ENCODE results near the gene SLC27A5.

Gene SLC27A5

DNA sequence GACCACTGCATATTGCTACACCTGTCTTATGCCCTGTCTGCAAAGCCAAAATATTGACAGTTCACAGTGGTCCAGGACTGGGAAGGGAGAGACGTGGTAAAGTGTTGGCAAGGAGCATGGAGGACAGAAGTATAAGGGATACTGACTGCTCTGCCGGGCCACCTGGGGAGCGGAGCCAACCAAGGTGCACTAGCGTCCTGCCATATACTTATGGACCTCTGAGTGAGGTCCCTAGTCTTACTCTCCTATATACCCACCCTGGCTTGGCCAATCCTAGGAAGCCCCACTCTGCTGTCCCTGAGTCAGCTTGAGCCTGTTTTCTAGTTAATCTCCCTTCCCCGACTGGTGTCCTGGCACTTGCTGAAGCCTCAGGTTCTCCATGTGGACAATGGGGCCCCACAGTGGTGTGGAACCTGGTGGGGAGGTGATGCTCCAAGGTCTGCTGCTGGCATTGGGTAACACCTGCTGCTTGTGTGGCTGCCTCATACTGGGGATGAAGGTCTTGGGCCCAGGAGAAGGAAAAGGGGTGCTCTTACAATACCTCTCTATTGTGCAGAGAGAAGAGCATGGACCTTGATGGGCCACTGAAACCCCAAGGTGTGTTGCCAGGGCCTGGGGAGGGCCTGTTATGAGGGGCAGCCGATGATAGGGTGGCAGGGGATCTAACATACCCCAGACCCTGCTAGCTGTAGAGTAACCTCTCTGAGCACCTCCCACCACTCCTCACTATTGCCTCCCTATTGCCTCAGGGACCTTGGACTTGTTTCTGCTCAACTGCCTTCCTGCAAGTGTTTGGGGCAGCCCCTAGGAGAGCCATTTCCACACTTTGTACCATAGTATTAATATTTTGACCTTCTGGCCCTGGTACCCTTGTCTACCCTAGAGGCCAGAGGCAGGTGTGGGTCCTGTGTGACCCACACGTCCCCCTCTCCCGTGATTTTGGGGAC is 25.3 kb upstream of the SLC27A5 start:
- in situ Hi-C loops (cut with MboI; ENCODE audit: low pct_unique_long_range_greater_than_20kb, low sequenced_read_pairs) = no loop called here
- no peak for DNase-seq

DNA sequence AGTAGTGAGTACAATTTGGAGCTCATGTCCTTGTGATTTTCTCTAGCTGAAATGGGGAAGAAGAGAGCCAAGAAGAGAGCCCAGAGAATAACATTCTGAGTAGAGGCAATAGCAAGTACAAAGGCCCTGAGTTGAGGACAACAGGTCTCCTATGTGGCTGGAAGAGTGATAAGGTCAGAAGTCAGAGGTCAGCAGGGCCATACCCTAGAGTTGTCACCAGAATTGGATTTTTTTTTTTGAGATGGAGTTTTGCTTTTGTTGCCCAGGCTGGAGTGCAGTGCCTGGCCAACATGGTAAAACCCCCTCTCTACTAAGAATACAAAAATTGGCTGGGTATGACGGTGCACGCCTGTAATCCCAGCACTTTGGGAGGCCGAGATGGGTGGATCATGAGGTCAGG is 24.1 kb upstream of the SLC27A5 start:
- no peak for DNase-seq
- in situ Hi-C loops (cut with MboI; ENCODE audit: low pct_unique_long_range_greater_than_20kb, low sequenced_read_pairs) = no loop called here

DNA sequence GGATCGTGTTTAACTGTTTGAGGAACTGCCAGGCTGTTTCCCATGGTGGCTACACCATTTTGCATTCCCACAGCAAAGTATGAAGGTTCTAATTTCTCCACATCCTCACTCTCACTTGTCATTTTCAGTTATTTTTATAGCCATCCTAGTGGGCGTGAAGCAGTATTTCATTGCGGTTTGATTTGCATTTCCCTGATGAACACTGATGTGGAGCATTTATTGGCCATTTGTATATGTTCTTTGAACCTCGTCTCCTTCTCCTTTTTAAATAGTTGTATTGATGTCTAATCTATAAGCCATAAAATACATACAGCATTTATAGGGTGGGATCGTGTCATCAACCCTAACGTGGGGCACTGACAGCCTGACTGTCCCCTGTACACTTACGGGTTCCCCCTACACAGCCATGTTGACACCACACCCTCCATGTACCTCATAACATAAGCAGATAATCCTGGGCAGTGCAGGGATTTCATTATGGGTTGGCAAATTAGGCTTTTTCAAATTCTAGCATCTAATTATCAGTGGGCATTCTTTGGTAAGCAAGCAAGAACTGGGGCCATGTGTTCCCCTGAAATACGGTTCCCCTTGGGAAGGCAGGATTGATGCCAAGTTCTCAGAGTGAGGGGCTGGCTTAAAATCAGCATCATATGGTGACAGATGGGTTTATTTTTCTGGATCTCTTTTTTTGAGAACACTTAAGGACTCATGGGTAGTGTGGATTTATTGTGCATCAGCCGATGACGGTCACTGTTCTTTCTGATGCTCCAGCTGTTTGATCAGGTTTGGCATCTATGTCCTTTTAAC is 19.4 kb upstream of the SLC27A5 start:
- in situ Hi-C loops (cut with MboI; ENCODE audit: low pct_unique_long_range_greater_than_20kb, low sequenced_read_pairs) = no loop called here
- no peak for DNase-seq

DNA sequence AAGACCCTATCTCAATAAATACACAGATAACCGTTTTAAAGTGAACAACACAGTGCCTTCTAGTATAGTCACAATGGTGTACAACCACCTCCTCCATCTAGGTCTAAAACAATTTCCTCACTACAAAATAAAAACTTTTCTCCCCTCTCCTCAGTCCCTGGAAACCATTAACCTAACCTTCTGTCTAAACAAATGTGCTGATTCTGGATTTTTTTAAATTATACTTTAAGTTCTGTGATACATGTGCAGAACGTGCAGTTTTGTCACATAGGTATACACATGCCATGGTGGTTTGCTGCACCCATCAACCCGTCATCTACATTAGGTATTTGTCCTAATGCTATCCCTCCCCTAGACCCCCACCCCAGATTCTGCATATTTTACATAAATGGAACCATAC is 17.6 kb upstream of the SLC27A5 start:
- DNase-seq = no peak
- in situ Hi-C loops (cut with MboI; ENCODE audit: low pct_unique_long_range_greater_than_20kb, low sequenced_read_pairs) = no loop called here

DNA sequence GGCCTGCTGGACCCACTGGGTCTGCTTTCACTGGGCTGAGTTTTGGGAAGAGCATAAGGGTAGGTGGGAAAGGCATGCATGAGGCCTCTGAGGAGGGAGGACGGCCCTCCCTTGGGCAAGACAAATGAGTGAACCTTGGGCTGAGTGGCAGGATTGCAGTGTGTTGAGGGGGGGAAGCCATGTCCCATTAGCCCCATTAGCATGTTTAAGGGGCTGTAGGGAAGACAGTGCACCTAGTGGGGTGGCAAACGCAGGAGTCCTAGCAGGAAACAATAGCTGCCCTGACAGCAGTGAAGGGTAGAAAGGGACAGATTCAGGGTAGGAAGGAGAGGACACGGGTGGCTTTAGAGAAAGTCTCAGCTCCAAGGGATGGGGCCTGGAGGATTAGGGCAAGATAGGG is 10.9 kb upstream of the SLC27A5 start:
- no peak for DNase-seq
- in situ Hi-C loops (cut with MboI; ENCODE audit: low pct_unique_long_range_greater_than_20kb, low sequenced_read_pairs) = no loop called here

DNA sequence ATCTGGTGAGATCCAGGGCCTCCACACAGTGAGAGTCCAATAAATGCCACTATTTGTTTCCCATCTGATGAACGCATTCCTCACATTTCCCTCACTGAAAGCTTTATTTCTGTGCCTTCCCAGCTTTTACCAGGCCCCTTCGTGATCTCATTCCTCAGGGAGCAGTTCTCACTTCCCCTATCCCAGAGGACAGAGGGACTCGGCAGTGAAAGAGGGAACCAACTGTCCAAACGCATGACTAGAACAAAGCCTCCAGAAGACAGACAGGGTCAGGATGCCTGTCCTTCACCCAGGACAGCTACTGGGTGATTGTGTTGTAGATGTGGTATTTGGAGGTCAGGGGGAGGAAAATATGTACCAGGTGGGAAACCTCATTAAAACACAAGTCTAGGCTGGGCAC is 9.9 kb upstream of the SLC27A5 start:
- DNase-seq = no peak
- in situ Hi-C loops (cut with MboI; ENCODE audit: low pct_unique_long_range_greater_than_20kb, low sequenced_read_pairs) = no loop called here

DNA sequence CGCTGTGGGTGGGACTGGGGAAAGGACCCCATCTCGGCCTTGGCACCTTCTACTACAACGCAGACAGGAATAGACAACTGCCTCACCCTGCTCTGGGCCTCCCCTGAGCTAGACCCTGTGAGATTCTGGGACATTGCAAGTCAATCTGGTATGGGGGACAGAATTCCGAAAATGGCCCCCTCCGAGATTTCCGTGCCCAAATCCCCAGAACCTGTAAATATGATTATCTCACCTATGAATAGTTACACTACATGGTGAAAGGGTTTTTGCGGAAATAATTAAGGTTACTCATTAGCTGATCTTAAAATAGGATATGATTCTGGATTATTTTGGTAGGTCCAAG is 8.4 kb upstream of the SLC27A5 start:
- no peak for DNase-seq
- in situ Hi-C loops (cut with MboI; ENCODE audit: low pct_unique_long_range_greater_than_20kb, low sequenced_read_pairs) = no loop called here

DNA sequence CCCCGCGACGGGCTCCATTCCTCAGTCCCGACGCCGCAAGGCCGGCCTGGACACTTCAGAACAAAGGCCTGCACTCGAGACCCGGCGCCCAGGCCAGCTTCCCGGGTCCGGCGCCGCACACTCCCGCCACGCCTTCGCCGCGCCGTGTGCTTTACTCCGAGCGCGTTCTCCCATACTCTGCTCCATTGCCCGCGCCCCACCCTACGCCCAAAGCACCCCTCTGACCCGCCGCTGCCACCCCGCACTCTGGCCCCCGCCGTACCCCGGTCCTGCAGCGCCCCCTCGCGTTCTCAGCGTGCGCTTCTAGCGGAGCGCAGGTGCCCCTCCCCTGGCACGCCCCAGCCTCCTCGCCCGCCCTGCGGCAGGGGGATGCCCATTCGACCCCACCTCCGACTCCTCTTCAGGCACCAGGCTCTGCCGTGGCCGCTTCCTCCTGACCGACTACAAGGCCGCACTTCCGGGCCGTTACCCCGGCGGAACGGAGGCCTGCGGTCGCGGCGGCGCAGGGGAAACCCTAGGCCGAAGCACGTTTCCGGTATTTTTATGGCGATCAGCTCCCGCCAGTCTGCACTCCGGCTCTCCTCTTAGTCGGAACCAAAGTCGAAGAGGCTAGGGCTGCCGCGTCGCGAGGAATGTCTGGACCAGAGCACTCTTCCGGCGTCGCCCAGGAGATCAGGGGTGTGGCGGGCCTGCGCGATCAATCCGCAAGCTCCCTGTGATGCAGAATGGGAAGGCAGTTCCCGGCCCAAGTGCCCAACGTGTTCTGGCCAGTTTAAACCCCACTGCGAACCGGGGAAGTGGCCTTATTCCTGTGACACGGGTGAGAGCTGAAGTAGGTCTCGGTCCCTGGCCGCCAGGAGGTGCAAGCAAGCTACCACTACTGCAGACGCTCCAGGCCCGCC is 7.8 kb upstream of the SLC27A5 start, which contains the start of gene ZBTB45:
ZBTB45 (minus strand) TSS at position 456 of the 902 bp plus-strand sequence. CDS start 2,137 bp downstream, outside the sequence.
- DNase-seq = peak; percentile 98
- in situ Hi-C loops (cut with MboI; ENCODE audit: low pct_unique_long_range_greater_than_20kb, low sequenced_read_pairs) = no loop called here

DNA sequence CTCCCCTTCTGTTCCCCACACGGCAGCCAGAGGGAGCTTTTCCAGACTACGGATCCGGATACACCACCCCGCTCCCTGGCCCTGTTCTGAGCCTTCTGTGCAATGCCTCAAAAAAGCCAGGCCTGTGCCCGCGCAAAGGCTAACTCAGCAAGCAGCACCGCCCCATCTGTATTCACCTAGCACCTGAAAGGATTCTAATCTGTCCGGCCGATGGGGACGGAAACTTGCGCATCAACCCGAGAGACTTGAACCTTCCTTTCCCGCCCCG is 7.2 kb upstream of the SLC27A5 start:
- DNase-seq = peak; percentile 80
- in situ Hi-C loops (cut with MboI; ENCODE audit: low pct_unique_long_range_greater_than_20kb, low sequenced_read_pairs) = no loop called here

DNA sequence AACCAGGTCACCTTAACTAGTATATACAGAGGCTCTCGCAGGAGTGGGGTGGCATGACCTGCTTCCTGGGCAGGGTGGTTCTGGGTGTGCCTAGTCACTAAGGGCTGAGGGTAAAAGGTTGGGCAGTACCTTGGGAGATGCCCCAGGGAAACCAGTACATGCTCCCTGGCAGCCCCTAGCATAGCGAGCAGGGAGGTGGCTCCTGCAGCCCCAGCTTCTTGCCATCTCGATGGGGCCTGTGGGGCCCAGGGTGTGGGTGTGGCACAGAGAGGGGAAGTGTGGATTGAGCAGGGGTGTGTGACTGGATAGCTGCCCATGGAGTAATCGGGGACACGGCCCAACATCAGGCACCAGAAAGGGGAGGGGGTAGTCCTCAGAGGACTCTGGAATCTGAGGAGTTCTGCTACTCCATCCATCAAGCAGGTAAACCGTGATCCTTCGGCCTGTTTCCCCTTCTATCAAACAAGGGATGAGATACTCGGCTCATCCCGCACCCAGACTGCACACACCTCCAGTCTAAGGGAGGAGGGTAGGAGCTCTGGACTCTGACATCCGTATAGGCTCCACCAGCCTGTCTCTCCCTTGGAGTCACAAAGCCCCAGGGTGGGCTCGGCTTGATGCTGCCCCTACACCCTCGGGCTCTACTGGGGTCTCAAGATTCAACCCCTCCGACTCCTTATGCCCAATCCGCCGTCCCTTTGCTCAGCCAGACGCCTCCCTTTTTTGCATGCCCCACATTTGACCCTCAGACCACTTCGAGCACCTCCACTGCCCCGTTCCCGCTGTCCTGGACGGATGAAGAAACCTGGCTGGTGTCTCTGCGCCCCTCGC is 6.7 kb upstream of the SLC27A5 start:
- in situ Hi-C loops (cut with MboI; ENCODE audit: low pct_unique_long_range_greater_than_20kb, low sequenced_read_pairs) = no loop called here
- DNase-seq = peak; percentile 37

DNA sequence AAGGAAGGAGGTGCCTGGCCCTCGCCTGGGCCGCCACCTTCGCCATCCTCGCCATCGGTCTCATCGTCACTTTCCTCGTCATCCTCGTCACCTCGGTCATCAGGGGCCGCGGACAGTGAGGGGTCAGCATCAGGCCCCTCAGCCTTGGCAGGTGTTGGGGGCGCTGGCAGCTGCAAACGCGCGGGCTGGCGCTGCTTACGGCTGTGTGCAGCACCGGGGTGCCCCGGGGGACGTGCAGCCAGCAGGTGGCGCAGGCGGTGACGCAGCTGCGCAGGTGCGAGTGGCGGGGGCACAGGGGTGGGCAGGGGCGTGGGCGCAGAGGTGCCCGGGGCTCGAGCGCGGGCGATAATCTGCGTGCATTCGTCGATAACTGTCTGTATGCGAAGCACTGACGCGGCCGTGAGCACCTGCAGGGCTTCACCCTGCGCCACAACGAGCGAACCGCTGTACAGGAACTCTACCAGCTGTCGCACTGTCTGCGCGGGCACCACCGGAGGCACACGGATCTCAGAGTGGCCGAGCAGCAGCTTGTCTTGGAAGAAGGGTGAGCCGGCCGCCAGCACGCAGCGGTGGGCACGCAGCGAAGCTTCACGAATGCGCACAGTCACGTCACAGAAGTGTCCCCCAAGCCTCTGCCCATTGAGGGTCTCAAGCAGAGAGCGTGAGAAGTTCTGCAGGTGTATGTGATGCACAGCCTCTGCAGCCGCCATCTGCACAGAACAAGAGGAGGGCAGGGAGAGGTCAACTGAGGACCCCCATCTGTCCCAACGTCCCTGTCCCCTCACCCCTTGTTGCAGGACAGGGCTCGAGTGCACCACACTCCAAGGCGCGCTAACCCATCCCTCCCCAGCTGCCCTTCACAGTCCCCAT is 5.4 kb upstream of the SLC27A5 start:
- no peak for DNase-seq
- in situ Hi-C loops (cut with MboI; ENCODE audit: low pct_unique_long_range_greater_than_20kb, low sequenced_read_pairs) = no loop called here

DNA sequence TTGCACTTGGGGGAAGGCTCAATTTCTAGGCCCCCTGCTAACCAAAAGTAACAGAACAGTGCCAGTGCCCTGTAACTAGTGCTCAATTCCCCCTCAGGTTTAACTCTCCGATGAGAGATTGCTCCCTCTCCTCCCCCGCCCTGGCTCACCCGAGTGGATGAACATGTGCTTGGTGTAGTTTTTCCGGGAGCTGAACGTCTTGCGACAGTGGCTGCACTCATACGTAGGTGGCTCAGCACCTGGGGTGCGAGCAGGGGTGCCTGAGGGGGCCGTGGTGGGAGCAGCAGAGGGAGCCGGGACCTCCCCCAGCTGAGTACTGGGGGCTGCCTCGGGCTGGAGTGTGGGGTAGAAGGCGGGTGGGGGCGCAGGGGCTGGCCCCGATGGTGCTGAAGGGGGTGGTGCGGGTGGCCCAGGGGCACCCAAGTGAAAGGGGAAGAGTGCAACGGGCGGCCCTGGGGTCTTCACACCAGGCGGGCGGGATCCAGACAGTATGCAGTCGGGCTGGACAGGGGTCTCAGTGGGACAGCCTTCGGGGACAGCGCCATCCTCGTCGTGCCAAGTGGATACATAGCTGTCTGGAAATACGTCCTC is 4.5 kb upstream of the SLC27A5 start:
- in situ Hi-C loops (cut with MboI; ENCODE audit: low pct_unique_long_range_greater_than_20kb, low sequenced_read_pairs) = no loop called here
- no peak for DNase-seq

DNA sequence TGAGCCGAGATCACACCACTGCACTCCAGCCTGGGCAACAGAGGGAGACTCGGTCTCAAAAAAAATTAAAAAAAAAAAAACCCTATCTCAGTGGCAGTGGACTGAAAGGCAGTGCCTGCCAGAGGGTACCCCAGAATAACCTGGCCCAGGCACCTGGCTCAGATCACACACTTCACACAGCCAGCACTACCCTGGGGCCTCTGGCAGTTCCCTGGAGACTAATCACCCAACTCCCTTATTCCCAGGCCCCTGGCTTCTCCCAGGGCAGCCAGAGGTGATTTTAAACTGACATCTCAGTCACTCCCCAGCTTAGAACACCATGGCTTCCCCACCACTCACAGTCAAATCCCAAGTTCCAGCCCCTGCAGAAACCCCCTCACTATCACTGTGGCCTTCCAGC is 3.5 kb upstream of the SLC27A5 start:
- no peak for DNase-seq

DNA sequence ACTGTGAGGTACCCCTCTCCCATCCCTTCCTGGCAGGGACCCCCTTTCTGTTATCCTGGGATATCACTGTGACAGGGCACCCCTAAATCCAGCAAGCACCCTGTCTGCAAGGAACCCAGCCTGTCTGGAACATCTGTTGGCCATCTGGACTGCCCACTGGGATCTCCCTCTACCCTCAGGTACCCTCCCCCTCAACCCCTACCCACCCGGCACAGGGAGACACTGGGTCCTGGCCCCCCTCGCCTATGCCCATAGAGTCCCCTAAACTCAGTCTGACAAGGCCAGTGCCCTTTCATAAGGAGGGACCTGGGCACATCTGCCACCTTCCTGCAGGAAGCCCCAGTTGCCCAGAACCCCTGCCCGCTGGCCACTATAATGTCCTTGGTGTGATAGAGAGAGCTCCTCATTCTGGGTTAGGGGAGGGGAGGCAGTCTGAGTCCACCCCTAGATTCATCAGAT is 2.8 kb upstream of the SLC27A5 start:
- in situ Hi-C loops (cut with MboI; ENCODE audit: low pct_unique_long_range_greater_than_20kb, low sequenced_read_pairs) = no loop called here
- DNase-seq = no peak

More for the DNA sequence above, 3.5 kb upstream of the SLC27A5 start:
- in situ Hi-C loops (cut with MboI; ENCODE audit: low pct_unique_long_range_greater_than_20kb, low sequenced_read_pairs) = no loop called here

DNA sequence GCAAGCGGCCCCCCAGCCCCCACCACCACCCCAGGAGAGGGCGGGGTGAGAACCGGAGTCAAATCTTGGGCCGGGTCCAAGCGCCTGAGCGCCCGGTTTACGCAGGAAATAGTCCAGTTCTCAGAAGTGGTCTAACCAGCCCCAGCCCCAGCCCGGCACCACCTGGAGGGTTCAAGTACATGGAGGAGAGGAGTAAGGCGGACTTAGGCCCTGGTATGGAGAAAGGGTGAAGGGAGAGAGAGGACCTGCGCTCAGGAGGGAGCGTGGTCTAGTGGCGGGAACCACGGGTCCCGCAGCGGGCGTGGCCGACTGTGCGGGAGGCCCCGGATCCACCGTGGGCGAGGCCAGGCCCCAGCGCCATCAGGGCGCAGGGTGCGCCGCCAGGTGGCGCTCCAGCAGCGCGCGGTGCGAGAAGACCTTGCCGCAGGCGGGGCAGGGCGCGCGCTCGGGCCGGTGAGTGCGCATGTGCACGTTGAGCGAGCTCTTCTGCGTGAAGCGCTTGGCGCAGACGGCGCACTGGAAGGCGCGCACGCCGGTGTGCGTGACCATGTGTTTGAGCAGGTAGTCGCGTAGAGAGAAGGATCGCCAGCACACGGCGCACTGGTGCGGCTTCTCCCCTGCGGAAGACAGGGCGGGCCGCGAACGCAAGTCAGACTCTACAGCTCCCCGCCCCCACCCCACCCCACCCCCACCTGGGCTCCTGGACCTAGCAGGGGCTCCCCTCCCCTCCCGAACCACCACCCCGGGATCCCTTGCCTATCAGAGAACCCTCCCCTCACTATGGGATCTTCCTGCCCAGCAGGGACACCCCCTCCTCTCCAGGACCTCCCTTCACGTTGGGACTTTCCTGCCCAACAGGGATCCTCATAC is 2.1 kb upstream of the SLC27A5 start:
- peak; percentile 85 for DNase-seq
- in situ Hi-C loops (cut with MboI; ENCODE audit: low pct_unique_long_range_greater_than_20kb, low sequenced_read_pairs) = no loop called here

DNA sequence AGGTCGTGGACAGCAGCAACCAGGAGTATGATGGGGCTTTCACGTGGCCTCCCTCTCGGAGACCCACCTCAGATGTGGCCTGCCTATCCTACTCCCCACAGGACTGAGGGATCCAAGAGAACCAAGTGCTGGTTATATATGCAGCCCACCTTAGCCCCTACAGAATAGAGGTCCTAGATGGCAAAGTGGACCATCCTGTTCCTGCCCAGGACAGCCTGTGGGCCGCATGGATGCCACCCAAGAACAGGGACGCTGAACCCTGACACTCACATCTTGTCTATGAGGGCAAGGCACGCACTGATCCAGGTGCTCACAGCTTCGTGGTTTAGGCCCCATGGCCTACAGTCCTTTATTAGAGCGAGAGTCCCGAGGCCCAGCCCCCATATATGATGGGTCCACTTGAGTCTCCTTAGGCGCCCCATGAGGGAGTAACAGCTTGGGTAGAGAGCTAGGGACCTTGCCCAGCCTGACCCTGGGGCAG is 1.5 kb upstream of the SLC27A5 start:
- in situ Hi-C loops (cut with MboI; ENCODE audit: low pct_unique_long_range_greater_than_20kb, low sequenced_read_pairs) = no loop called here
- no peak for DNase-seq

Data from KBM-7 (cell line).